Chondrocyte (in vitro differentiated cells): ENCODE results near the gene IRF7. TPM values are rescaled to one million over a fixed set of nuclear protein-coding genes. Genes with fewer than 3 reads are reported as not detected.
A peak's percentile ranks its signal among the peaks of the same experiment; 100 is the strongest.

ENCODE experiments used
- DNase-seq: peaks from one replicate; pipeline ENCODE4 v3.0.0; 2021; ENCODE audit warnings: mixed read lengths, low spot score
- H3K27ac Mint-ChIP-seq: one replicate; pipeline ENCODE4 v1.8.0; 2021; ENCODE audit warnings: mild to moderate bottlenecking, moderate library complexity, mixed read lengths; ENCODE audit not compliant: unreplicated experiment
- H3K27me3 Mint-ChIP-seq: 2 replicates; pipeline ENCODE4 v1.8.0; 2021; ENCODE audit warnings: low read depth, mixed read lengths
- H3K36me3 Mint-ChIP-seq: 2 replicates; pipeline ENCODE4 v1.8.0; 2021; ENCODE audit warnings: low read depth, mixed read lengths
- H3K4me1 Mint-ChIP-seq: 2 replicates; pipeline ENCODE4 v1.8.0; 2021; ENCODE audit warnings: low read depth, mild to moderate bottlenecking, mixed read lengths
- H3K4me3 Mint-ChIP-seq: one replicate; pipeline ENCODE4 v1.8.0; 2021; ENCODE audit warnings: mild to moderate bottlenecking, moderate library complexity, mixed read lengths; ENCODE audit not compliant: unreplicated experiment
- H3K9me3 Mint-ChIP-seq: 2 replicates; pipeline ENCODE4 v1.8.0; 2021; ENCODE audit warnings: low read depth, mixed read lengths
- total RNA-seq: library from RNA; stranded (reverse); gene quantifications from 3 replicates; pipeline ENCODE4 v1.2.1, GENCODE V29; 2021
- TF ChIP-seq, protein P1 (sequence below): fragments of 200-600 bp; sonication (generic); IDR thresholded peaks from 2 replicates; pipeline ENCODE4 v1.5.0; 2021; ENCODE audit warnings: antibody characterized with exemption, mild to moderate bottlenecking, moderate library complexity

The IRF7 gene
- total RNA-seq, 1 donor from 2014 or later = 11.4 TPM

DNA sequence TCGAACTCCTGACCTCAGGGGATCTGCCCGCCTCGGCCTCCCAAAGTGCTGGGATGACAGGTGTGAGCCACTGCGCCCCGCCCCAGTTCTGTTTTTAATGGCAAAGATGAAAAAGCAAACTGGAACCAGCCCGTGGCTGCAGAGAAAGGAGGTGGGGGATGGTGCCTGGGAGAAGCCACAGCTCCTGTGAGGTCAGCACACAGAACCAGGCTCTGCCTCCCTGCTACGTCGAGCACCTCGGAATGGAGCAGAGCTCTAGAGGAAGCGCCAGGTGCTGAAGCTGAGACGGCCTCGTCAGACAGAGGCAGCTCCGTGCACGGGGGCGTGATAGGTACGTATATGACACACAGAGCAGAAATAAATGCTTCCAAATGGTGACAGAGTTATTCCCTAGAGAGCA lies 29.8 kb upstream of the IRF7 start:
- H3K4me3 Mint-ChIP-seq = no peak overlapping the region
- TF ChIP-seq, protein P1, sequence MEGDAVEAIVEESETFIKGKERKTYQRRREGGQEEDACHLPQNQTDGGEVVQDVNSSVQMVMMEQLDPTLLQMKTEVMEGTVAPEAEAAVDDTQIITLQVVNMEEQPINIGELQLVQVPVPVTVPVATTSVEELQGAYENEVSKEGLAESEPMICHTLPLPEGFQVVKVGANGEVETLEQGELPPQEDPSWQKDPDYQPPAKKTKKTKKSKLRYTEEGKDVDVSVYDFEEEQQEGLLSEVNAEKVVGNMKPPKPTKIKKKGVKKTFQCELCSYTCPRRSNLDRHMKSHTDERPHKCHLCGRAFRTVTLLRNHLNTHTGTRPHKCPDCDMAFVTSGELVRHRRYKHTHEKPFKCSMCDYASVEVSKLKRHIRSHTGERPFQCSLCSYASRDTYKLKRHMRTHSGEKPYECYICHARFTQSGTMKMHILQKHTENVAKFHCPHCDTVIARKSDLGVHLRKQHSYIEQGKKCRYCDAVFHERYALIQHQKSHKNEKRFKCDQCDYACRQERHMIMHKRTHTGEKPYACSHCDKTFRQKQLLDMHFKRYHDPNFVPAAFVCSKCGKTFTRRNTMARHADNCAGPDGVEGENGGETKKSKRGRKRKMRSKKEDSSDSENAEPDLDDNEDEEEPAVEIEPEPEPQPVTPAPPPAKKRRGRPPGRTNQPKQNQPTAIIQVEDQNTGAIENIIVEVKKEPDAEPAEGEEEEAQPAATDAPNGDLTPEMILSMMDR = no peak
- H3K4me1 Mint-ChIP-seq = no peaks in the 10 kb centered on the region
- H3K36me3 Mint-ChIP-seq = peaks cover 8% of the 10 kb centered on the region
- H3K27ac Mint-ChIP-seq = no peak overlapping the region
- H3K9me3 Mint-ChIP-seq = no peaks in the 10 kb centered on the region
- DNase-seq = no peak
- H3K27me3 Mint-ChIP-seq = no peaks in the 10 kb centered on the region

DNA sequence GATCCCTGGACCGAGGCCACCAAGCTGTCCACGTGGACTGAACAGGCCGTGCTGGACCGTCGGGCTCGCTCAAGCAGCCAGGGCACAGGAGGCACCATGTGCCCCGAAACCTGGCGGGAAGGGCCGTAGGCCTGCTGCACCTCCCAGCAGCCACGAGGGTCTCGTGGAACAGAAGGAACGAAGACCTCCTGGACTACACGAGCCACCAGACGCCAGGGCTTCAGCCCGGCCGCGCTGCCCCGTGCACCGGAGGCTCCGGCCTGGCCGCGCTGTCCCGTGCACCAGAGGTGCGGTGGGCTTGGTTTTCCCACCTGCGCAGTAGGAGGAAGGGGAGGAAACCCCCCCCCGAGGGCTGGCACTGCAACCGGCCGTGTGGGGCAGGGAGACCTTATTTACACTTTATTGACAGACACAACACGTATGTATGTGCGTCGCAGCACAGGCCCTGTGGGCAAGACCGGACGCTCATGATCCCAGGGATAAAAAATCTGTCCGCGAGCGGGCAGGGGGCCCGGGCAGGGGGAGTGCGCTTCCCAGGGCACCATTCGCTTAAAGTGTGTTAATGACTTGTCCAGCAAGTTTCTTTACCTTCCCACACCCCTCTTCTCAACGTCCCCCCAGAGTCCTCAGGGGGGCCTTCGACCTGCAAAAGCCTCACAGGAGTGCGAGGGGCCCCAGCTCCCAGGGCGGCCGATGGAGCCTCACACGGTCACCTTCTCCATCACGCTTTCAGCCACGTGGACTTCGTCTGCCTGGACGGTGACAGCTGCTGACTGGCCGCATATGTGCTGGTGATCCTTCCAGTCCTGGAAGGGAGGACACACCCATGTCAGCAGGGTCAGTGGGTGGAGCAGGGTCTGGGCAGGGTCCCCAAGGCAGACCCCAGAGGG lies 28.3 kb upstream of the IRF7 start:
- H3K27ac Mint-ChIP-seq = no peak overlapping the region
- H3K27me3 Mint-ChIP-seq = no peaks in the 10 kb centered on the region
- H3K36me3 Mint-ChIP-seq = peaks cover 5% of the 10 kb centered on the region
- TF ChIP-seq, protein P1 = no peak
- peaks cover under 1% of the 10 kb centered on the region for H3K4me1 Mint-ChIP-seq
- no peak for DNase-seq
- no peak overlapping the region for H3K4me3 Mint-ChIP-seq
- H3K9me3 Mint-ChIP-seq = no peaks in the 10 kb centered on the region

DNA sequence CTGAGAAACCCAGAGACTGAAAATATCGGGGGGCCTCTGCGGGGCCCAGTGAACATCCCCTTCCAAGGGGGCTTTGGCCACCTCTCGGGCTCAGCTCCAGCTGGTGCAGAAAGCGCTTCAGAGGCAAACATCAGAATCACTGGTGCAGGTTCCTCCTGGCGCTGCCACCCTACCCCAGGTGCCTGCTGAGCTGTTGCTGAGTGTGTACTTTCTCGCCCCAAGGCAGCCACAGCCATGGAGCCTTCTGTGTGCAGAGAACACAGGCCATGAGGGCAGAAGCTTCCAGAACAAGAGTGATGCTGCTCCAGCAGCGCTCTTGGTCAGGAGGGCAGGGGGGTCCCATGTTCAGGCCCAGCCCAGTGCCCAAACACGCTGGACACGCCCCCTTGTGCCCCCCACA lies 27.6 kb upstream of the IRF7 start:
- H3K4me3 Mint-ChIP-seq = no peak overlapping the region
- H3K27ac Mint-ChIP-seq = no peak overlapping the region

DNA sequence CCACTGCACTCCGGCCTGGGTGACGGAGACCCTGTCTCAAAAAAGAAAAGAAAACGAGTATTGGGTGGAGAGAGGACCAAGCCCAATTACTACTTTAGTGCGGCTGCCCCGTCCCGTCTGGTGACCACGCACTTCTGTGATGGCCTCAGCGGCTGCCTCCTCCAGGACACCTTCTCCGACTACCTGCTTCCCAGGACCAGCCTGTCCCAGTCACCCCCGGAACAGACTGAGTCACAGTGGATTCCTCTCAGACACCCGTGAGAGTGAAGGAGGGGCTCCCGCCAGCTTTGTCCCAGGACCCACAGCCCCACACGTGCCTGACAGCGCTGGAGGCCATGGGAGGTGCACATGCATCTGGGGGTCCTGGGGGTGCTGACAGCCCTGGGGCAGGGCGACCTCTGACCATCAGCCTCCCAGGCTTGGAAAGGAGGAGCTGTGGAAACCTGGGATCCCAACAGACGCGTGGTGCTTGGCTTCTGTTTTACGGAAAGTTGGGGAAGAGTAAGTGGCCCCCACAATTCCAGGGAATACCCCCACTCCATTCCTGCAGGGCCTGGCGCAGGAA lies 26.1 kb upstream of the IRF7 start:
- DNase-seq = no peak
- H3K36me3 Mint-ChIP-seq = peaks cover 2% of the 10 kb centered on the region
- no peaks in the 10 kb centered on the region for H3K9me3 Mint-ChIP-seq
- TF ChIP-seq, protein P1 = no peak
- no peak overlapping the region for H3K4me3 Mint-ChIP-seq
- no peaks in the 10 kb centered on the region for H3K27me3 Mint-ChIP-seq
- peaks cover 14% of the 10 kb centered on the region for H3K4me1 Mint-ChIP-seq
- H3K27ac Mint-ChIP-seq = no peak overlapping the region

More for the DNA sequence above, 27.6 kb upstream of the IRF7 start:
- Mint-ChIP-seq H3K27me3 (no peaks in the 10 kb centered on the region), H3K36me3 (peaks cover 4% of the 10 kb centered on the region), H3K9me3 (no peaks in the 10 kb centered on the region), H3K4me1 (peaks cover 7% of the 10 kb centered on the region)
- no peak for DNase-seq
- TF ChIP-seq, protein P1 = no peak

DNA sequence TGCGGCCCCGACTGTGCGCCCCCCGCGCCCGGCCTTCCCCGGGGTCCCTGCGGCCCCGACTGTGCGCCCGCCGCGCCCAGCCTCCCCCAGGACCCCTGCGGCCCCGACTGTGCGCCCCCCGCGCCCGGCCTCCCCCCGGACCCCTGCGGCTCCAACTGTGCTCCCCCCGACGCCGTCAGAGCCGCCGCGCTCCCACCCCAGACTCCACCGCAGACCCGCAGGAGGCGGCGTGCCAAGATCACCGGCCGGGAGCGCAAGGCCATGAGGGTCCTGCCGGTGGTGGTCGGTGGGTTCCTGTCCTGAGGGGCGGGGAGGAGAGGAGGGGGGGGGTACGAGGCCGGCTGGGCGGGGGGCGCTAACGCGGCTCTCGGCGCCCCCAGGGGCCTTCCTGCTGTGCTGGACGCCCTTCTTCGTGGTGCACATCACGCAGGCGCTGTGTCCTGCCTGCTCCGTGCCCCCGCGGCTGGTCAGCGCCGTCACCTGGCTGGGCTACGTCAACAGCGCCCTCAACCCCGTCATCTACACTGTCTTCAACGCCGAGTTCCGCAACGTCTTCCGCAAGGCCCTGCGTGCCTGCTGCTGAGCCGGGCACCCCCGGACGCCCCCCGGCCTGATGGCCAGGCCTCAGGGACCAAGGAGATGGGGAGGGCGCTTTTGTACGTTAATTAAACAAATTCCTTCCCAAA lies 24.4 kb upstream of the IRF7 start:
- DNase-seq = no peak
- Mint-ChIP-seq H3K36me3 (peaks cover 2% of the 10 kb centered on the region), H3K4me3 (no peak overlapping the region), H3K4me1 (peaks cover 14% of the 10 kb centered on the region), H3K9me3 (no peaks in the 10 kb centered on the region), H3K27me3 (no peaks in the 10 kb centered on the region), H3K27ac (peak overlapping the region; percentile 41)
- TF ChIP-seq, protein P1 = no peak
